Measurements from ENCODE around the gene CDCP1.

The CDCP1 gene

DNA sequence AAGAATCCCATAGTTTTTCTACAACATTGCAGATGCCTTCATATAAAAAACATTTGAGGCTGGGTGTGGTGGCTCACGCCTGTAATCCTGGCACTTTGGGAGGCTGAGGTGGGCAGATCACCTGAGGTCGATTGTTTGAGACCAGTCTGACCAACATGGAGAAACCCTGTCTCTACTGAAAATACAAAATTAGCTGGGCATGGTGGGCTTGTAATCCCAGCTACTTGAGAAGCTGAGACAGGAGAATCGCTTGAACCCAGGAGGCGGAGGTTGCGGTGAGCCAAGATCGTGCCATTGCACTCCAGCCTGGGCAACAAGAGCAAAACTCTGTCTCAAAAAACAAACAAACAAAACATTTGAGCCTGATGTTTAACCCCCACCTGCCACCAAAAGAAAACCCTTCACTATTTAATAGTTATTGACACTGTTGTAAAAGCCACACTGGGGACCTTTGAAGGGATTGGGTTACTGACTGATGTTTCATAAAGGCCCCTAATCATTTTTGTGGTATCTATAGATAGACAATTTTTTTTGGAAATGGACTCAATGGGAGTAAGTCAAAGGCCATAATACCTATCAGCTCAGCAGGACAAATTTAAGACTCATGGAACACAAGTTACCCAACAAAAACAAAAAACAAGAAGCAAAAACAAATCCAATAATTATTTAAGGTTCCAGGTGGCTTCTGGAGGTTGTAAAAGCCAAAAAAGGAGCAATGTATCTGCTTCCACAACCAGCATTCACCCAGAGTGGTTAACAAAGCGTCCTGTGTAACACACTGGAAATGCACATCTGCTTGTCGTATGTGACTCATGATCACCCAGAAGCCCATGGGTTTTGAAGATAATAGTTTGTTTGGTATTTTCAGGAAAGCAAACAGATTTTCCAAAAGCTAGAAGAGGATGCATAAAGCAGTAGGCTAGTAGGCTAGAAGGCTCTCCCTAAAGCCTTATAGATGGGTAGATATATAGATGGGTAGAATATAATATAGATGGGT lies 41.2 kb downstream of the CDCP1 start:
- DNase-seq (ENCODE audit: insufficient read length) = no peak
- TF ChIP-seq POLR2AphosphoS5 (IDR thresholded peaks at IDR 0.05; ENCODE audit: low read depth, low read length) (no peak), TAF1 (IDR thresholded peaks at IDR 0.05; ENCODE audit: borderline replicate concordance, low read depth, low read length) (no peak), POLR2A (IDR thresholded peaks at IDR 0.05; ENCODE audit: low read depth, low read length) (no peak)
- no peak for FAIRE-seq

DNA sequence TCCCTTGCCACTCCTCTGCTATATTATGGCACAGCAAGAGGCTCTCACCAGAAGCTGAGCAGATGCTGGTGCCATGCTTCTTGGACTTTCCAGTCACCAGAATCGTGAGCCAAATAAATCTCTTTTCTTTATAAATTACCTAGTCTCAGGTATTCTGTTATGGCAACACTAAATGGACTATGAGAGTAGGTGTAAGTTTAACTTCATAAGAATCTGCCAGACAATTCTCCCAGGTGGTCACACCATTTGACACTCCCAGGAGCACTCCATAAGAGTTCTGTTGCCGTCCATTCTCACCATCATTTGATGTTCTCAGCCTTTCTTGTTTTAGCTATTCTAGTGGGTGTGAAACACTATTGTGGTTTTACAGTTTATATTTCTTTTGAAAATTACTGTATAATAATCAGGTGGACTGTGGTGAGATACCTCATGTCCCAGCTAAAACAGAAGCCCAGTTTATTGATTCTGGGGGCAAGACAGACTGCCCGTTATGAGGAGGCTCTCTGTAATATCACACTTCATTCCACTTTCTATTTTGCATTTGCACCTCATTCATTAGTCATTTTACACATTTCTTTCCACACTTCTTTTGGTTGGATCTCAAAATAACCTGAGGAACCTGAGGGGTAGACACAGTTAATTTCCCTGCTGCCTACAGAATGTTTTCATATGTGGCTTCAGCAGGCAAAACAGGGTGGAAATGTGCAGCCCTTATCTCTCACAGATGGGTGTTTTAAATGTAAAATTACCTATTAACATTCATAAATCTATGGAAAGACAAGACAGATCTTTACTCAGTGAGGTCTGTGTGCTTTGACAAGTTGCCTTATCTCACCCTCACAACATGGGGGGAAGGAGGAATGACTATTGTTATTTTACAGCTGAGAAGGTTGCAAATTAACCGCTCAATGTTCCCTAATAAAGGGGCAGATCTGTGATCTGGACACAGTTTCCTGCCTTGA lies 42.1 kb downstream of the CDCP1 start:
- TF ChIP-seq POLR2AphosphoS5 (IDR thresholded peaks at IDR 0.05; ENCODE audit: low read depth, low read length) = no peak
- TF ChIP-seq POLR2A (IDR thresholded peaks at IDR 0.05; ENCODE audit: low read depth, low read length) = no peak
- no peak for TF ChIP-seq TAF1 (IDR thresholded peaks at IDR 0.05; ENCODE audit: borderline replicate concordance, low read depth, low read length)
- FAIRE-seq (no peak), DNase-seq (ENCODE audit: insufficient read length) (no peak)

DNA sequence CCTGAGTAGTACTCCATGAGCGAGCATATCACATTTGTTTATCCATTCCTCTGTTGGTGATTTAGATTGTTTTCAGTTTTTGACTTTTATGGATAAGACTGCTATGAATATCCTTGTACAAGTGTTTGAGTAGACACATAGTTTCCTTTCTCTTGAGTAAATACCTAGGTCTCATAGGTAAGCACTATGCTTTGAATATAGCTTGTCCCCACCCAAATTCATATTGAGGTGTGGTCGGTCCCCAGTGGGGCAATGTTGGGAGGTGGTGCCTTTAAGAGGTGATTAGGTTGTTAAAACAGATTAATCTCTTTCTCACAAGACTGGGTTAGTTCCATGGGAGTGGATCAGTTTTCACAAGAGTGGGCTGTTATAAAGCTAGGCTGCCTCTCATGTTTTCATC lies 42.8 kb downstream of the CDCP1 start:
- TF ChIP-seq TAF1 (IDR thresholded peaks at IDR 0.05; ENCODE audit: borderline replicate concordance, low read depth, low read length) = no peak
- no peak for TF ChIP-seq POLR2AphosphoS5 (IDR thresholded peaks at IDR 0.05; ENCODE audit: low read depth, low read length)
- no peak for TF ChIP-seq POLR2A (IDR thresholded peaks at IDR 0.05; ENCODE audit: low read depth, low read length)
- FAIRE-seq (no peak), DNase-seq (ENCODE audit: insufficient read length) (no peak)

DNA sequence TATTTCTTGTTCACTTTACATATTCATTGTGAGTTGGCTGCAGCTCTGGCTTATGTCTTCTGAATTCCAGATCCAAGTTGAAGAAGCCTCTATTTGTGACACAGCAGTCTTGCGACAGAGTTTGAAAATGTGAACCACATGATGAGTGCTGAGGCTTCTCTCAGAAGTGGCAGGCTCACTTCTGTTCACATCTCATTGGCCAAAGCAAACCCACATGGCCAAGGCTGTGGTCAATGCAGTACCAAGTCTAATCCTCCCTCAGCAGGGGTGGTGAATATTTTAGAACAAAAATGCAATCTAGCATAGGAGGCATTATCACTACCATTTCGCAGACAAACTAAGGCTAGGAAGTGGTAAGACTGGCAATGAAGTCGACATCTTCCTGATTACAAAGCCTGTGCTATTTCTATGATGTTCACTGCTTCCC lies 45.2 kb downstream of the CDCP1 start:
- no peak for FAIRE-seq
- DNase-seq (ENCODE audit: insufficient read length) = no peak
- no peak for TF ChIP-seq TAF1 (IDR thresholded peaks at IDR 0.05; ENCODE audit: borderline replicate concordance, low read depth, low read length)
- TF ChIP-seq POLR2AphosphoS5 (IDR thresholded peaks at IDR 0.05; ENCODE audit: low read depth, low read length) = no peak
- no peak for TF ChIP-seq POLR2A (IDR thresholded peaks at IDR 0.05; ENCODE audit: low read depth, low read length)

DNA sequence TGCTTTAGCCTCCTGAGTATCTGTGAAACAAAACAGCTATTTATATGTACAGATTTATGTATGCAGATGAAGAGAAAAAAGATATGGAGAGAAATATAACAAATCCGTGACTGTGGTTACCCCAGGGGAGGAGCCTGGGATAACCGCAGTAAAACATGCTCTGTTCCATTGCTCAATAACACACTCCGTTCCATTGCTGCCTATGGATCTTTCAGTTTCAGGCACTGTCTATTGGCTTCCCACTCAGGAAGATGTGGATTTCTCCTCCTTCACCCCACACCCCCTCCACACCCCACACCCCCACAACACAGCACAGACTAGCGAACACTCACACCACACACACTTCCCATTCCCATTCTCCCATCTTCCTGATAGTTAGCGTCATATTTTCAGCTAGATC lies 47.9 kb downstream of the CDCP1 start:
- FAIRE-seq = no peak
- no peak for DNase-seq (ENCODE audit: insufficient read length)
- TF ChIP-seq POLR2AphosphoS5 (IDR thresholded peaks at IDR 0.05; ENCODE audit: low read depth, low read length) (no peak), TAF1 (IDR thresholded peaks at IDR 0.05; ENCODE audit: borderline replicate concordance, low read depth, low read length) (no peak), POLR2A (IDR thresholded peaks at IDR 0.05; ENCODE audit: low read depth, low read length) (no peak)

DNA sequence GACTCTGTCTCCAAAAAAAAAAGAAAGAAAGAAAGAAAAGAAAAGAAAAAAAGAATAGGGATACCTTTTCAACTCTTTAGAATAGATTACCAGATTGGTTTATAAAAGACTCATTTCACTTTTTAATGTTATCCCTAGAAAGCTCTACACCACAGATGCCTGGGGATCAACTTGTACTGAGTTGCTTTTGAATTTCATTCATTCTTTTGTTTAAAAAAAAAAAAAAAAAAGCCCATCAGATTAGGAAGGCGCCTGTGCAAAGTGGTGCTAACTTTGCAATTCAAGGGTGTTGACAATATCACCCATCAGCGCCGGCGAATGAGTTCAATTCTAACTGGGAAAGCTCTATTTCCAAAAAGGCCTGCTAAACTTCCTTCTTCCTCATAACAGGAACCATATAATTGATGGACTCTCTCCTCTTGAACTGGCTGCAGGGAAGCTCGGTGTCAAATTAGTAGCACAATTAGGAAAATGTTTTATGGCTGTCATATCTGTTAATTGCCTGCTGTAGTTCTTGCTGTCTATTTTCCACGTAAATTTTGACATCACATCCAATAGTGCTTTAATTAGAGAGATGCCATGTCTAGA lies 48.8 kb downstream of the CDCP1 start:
- FAIRE-seq (no peak), DNase-seq (ENCODE audit: insufficient read length) (no peak)
- TF ChIP-seq TAF1 (IDR thresholded peaks at IDR 0.05; ENCODE audit: borderline replicate concordance, low read depth, low read length) (no peak), POLR2A (IDR thresholded peaks at IDR 0.05; ENCODE audit: low read depth, low read length) (no peak), POLR2AphosphoS5 (IDR thresholded peaks at IDR 0.05; ENCODE audit: low read depth, low read length) (no peak)

DNA sequence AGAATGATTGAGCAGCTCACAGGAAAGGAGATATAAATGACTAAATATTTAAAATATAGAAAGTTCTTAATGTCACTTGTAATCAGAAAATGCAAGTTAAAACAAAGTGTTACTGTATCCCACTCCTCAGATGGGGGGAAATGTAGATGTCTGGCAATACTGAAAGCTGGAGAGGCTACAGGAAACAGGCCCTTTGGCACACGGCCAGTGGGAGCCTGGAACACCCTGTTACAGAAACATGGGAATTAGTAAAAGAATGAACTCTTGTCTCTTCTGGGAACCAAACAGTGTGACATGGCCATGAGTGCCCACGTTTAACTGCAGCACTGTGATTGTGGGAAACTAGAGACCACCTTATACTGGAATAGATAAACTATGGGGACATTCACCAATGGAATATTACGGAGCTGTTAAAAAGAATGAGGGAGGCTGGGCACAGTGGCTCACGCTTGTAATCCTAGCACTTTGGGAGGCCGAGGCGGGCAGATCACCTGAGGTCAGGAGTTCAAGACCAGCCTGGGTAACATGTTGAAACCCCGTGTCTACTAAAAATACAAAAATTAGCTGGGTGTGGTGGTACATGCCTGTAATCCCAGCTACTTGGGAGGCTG lies 50.2 kb downstream of the CDCP1 start:
- FAIRE-seq (no peak), DNase-seq (ENCODE audit: insufficient read length) (no peak)
- TF ChIP-seq TAF1 (IDR thresholded peaks at IDR 0.05; ENCODE audit: borderline replicate concordance, low read depth, low read length) (no peak), POLR2A (IDR thresholded peaks at IDR 0.05; ENCODE audit: low read depth, low read length) (no peak), POLR2AphosphoS5 (IDR thresholded peaks at IDR 0.05; ENCODE audit: low read depth, low read length) (no peak)

DNA sequence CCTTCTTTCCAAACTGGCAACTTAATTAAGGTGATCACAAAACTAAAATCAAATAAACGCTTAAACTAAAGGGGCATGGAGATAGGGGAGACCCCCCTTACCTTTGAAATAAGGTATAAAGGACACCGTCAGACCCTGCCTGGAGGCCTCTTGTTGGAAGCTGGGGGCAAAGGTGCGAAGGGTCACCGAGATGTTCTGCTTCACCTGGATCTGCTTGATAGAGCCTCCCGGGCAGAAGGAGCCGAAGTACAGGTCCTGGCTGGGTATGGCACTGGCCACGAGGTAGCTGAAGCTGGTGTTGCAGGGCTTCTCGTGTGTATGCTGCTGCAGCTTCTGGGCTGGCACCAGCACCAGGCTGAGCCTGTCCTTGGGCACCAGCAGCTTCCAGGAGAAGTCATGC lies 53.0 kb downstream of the CDCP1 start:
- TF ChIP-seq POLR2AphosphoS5 (IDR thresholded peaks at IDR 0.05; ENCODE audit: low read depth, low read length) (no peak), POLR2A (IDR thresholded peaks at IDR 0.05; ENCODE audit: low read depth, low read length) (no peak), TAF1 (IDR thresholded peaks at IDR 0.05; ENCODE audit: borderline replicate concordance, low read depth, low read length) (no peak)
- FAIRE-seq = no peak
- no peak for DNase-seq (ENCODE audit: insufficient read length)

DNA sequence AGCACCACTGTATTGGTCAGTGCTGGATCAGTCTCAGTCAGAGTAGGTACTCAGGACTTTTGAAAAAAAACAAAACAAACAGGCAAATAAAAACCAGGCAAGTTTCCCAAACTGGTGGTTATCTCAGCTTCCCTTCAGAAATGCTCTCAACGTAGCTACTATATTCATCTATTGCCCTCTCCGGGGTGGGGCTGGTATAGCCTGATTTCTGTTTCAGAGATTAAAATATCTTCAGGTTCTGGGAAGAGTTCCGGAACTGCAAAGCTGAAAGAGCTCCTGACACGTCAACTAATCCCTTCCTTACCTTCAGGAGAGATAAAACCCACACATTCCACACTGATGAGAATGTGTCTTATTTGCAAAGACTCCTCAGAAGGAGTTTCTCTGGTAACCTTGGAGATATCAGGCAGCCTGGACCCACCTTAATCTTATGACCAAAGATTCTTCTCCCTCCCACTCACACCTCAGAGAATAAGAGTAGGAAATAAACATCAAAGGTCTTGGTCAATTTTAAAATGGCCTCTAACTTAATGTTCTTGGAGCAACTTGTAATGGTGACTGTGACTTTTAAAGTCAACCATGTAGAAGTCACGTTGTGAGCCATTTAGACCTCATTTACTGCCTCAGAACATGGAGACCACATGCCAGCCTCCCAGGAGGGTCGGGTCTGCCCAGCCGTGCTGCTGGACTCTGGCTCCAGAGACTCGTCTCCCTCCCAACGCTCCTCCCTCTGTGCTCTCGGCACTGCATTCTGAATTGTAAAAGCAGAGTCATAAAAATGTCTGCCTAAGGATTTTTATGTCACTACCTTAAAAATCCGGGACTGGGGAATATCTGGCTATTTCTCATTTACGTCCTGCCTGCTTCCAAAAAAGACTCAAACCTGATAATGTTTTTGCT lies 53.8 kb downstream of the CDCP1 start:
- DNase-seq (ENCODE audit: insufficient read length) (no peak), FAIRE-seq (no peak)
- TF ChIP-seq POLR2A (IDR thresholded peaks at IDR 0.05; ENCODE audit: low read depth, low read length) = no peak
- TF ChIP-seq TAF1 (IDR thresholded peaks at IDR 0.05; ENCODE audit: borderline replicate concordance, low read depth, low read length) = no peak
- no peak for TF ChIP-seq POLR2AphosphoS5 (IDR thresholded peaks at IDR 0.05; ENCODE audit: low read depth, low read length)

DNA sequence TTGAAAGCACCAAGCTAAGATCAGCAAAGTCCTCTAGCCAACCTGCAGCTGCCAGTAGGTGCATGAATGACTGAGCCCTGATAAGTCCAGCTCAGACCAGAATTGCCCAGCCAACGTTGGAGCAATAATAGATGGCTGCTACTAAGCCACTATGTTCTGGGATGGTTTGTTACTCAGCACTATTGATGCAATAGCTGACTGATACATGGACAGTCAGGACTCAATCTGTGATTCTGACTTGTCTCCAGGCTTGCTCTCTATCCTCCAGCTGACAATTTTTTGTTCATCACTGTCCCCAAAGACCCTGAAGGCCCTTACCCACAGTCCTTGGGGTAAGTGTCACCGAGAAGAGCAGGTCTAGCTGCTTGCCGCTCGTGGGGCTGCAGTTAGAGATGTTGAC lies 55.3 kb downstream of the CDCP1 start:
- no peak for FAIRE-seq
- no peak for TF ChIP-seq TAF1 (IDR thresholded peaks at IDR 0.05; ENCODE audit: borderline replicate concordance, low read depth, low read length)
- TF ChIP-seq POLR2AphosphoS5 (IDR thresholded peaks at IDR 0.05; ENCODE audit: low read depth, low read length) = no peak
- TF ChIP-seq POLR2A (IDR thresholded peaks at IDR 0.05; ENCODE audit: low read depth, low read length) = no peak
- no peak for DNase-seq (ENCODE audit: insufficient read length)
